Mesenchymal stem cell (in vitro differentiated cells and primary cell): ENCODE results near the gene LILRB1.
"Not testable (repeated sequence)": the region's sequence is repeated elsewhere in the genome, so short reads cannot be mapped to it uniquely, and the experiment has no call there.

Source experiments
- DNase-seq: peaks from one replicate; pipeline ENCODE4 v3.0.0-alpha.2; 2013
- H2AFZ ChIP-seq: one replicate; pipeline ENCODE4 v1.6.1; 2013; ENCODE audit warnings: low read depth, mild to moderate bottlenecking, control low read depth, inconsistent platforms, low read length, moderate library complexity
- H2AK5ac ChIP-seq: 2 replicates; pipeline ENCODE4 v1.6.1; 2013; ENCODE audit warnings: low read length, moderate library complexity, mild to moderate bottlenecking, inconsistent platforms; ENCODE audit not compliant: severe bottlenecking
- H2BK120ac ChIP-seq: one replicate; pipeline ENCODE4 v1.6.1; 2013; ENCODE audit warnings: low read depth, mild to moderate bottlenecking, inconsistent platforms, low read length, moderate library complexity
- H2BK12ac ChIP-seq, 2 experiments: one replicate each; pipeline ENCODE4 v1.6.1; 2013; ENCODE audit warnings: inconsistent platforms in 2 of 2, low read length in 2 of 2, mild to moderate bottlenecking in 2 of 2, moderate library complexity in 2 of 2, control low read depth in 1 of 2
- H2BK15ac ChIP-seq: one replicate; pipeline ENCODE4 v1.6.1; 2013; ENCODE audit warnings: mild to moderate bottlenecking, low read depth, inconsistent platforms; ENCODE audit not compliant: poor library complexity, severe bottlenecking
- H2BK5ac ChIP-seq: 2 replicates; pipeline ENCODE4 v1.6.1; 2013; ENCODE audit warnings: low read depth, mild to moderate bottlenecking, low read length, control low read depth, inconsistent platforms; ENCODE audit not compliant: poor library complexity, severe bottlenecking
- H3K14ac ChIP-seq, 2 experiments: one replicate each; pipeline ENCODE4 v1.6.1; 2013; ENCODE audit warnings: inconsistent platforms in 2 of 2, low read length in 2 of 2, control low read depth in 1 of 2, mild to moderate bottlenecking in 1 of 2, moderate library complexity in 1 of 2
- H3K18ac ChIP-seq, 2 experiments: one replicate each; pipeline ENCODE4 v1.6.1; 2013; ENCODE audit warnings: inconsistent platforms in 2 of 2, low read length in 2 of 2, control low read depth in 1 of 2, low read depth in 1 of 2, mild to moderate bottlenecking in 1 of 2
- H3K23ac ChIP-seq, 2 experiments: one replicate each; pipeline ENCODE4 v1.6.1; 2013; ENCODE audit warnings: inconsistent platforms in 2 of 2, low read length in 2 of 2, mild to moderate bottlenecking in 2 of 2, moderate library complexity in 2 of 2, control low read depth in 1 of 2
- H3K27ac ChIP-seq: 2 replicates; pipeline ENCODE4 v1.5.1; 2013; ENCODE audit warnings: mild to moderate bottlenecking, moderate library complexity, low read length, control low read depth, inconsistent platforms; ENCODE audit not compliant: poor library complexity, severe bottlenecking
- H3K27me3 ChIP-seq, 2 experiments: 2 replicates each; pipeline versions ENCODE4 v1.6.1 to v1.7.0; 2013; ENCODE audit warnings: low read length in 2 of 2, mild to moderate bottlenecking in 2 of 2, moderate library complexity in 2 of 2, control low read depth in 1 of 2, inconsistent platforms in 1 of 2; ENCODE audit not compliant: control insufficient read depth in 1 of 2, insufficient read depth in 1 of 2
- H3K36me3 ChIP-seq, 2 experiments: 2 replicates each; pipeline versions ENCODE4 v1.6.1 to v1.7.0; 2013; ENCODE audit warnings: low read length in 2 of 2, control low read depth in 1 of 2, inconsistent platforms in 1 of 2, low read depth in 1 of 2, mild to moderate bottlenecking in 1 of 2; ENCODE audit not compliant: insufficient read depth in 2 of 2, control insufficient read depth in 1 of 2
- H3K4ac ChIP-seq, 2 experiments: one replicate each; pipeline ENCODE4 v1.6.1; 2013; ENCODE audit warnings: inconsistent platforms in 2 of 2, low read length in 2 of 2, mild to moderate bottlenecking in 2 of 2, moderate library complexity in 2 of 2, control low read depth in 1 of 2, low read depth in 1 of 2
- H3K4me1 ChIP-seq: 2 replicates; pipeline ENCODE4 v1.6.1; 2013; ENCODE audit warnings: low read depth, low read length, control low read depth; ENCODE audit not compliant: control insufficient read depth, insufficient read depth
- H3K4me2 ChIP-seq: 2 replicates; pipeline ENCODE4 v1.6.1; 2013; ENCODE audit warnings: low read length, mild to moderate bottlenecking, inconsistent platforms; ENCODE audit not compliant: poor library complexity, severe bottlenecking
- H3K4me3 ChIP-seq, 2 experiments: 2 replicates each; pipeline versions ENCODE4 v1.5.1 to v1.7.0; 2013; ENCODE audit warnings: low read length in 2 of 2, mild to moderate bottlenecking in 2 of 2, control low read depth in 1 of 2, low read depth in 1 of 2; ENCODE audit not compliant: insufficient read depth in 1 of 2
- H3K79me1 ChIP-seq: replicated peaks from 2 replicates; pipeline ENCODE4 v1.6.1; 2013; ENCODE audit warnings: mild to moderate bottlenecking, control low read depth, low read length, inconsistent platforms; ENCODE audit not compliant: poor library complexity, severe bottlenecking
- H3K9ac ChIP-seq: 2 replicates; pipeline ENCODE4 v1.7.0; 2013; ENCODE audit warnings: mild to moderate bottlenecking, low read length, moderate library complexity
- H3K9me3 ChIP-seq: 2 replicates; pipeline ENCODE4 v1.7.0; 2013; ENCODE audit warnings: mild to moderate bottlenecking, low read length; ENCODE audit not compliant: control insufficient read depth
- H4K8ac ChIP-seq: one replicate; pipeline ENCODE4 v1.6.1; 2013; ENCODE audit warnings: inconsistent platforms, mild to moderate bottlenecking, low read length, moderate library complexity
- H4K91ac ChIP-seq: one replicate; pipeline ENCODE4 v1.6.1; 2013; ENCODE audit warnings: mild to moderate bottlenecking, low read length, inconsistent platforms
- WGBS: methylation state at CpG from one replicate; pipeline ENCODE4 v1.1.7; 2013; ENCODE audit warnings: mixed read lengths; 5-methylcytosine and 5-hydroxymethylcytosine counted together

LILRB1 gene

GRCh38 chr19:54630782-54631181, 498 bp downstream of the LILRB1 start:
- Histone ChIP-seq H3K36me3 (no peaks in the 10 kb centered on the region), H3K79me1 (no peaks in the 10 kb centered on the region), H3K27me3 (no peaks in the 10 kb centered on the region), H2AFZ (no peak overlapping the region), H3K4ac (no peak overlapping the region), H2BK5ac (no peak overlapping the region), H4K91ac (no peak overlapping the region), H2BK12ac (no peak overlapping the region), H3K9ac (no peak overlapping the region), H2BK120ac (no peak overlapping the region), H3K14ac (no peak overlapping the region), H3K4me3 (no peak overlapping the region), H2AK5ac (no peak overlapping the region), H3K27ac (no peak overlapping the region), H3K9me3 (no peaks in the 10 kb centered on the region), H3K4me1 (no peaks in the 10 kb centered on the region), H3K23ac (no peak overlapping the region), H3K18ac (no peak overlapping the region), H2BK15ac (no peak overlapping the region), H3K4me2 (no peak overlapping the region), H4K8ac (no peak overlapping the region)
- 41% methylated on average over 3 of the region's 6 CpGs for WGBS
- no peak for DNase-seq

- not testable (repeated sequence) for H3K79me1 ChIP-seq, H3K14ac ChIP-seq
These were observed 1.4 kb downstream of the LILRB1 start for GRCh38 chr19:54631489-54632337.

GRCh38 chr19:54632517-54632916, 2.2 kb downstream of the LILRB1 start:
- H2BK120ac ChIP-seq, H3K4me2 ChIP-seq, H3K4me1 ChIP-seq, DNase-seq, H3K4ac ChIP-seq, H2BK12ac ChIP-seq, H3K18ac ChIP-seq, H2AK5ac ChIP-seq, H3K27ac ChIP-seq, H2BK15ac ChIP-seq, H3K9me3 ChIP-seq, H2AFZ ChIP-seq, H3K14ac ChIP-seq, H3K79me1 ChIP-seq, H3K23ac ChIP-seq, H3K9ac ChIP-seq, H4K8ac ChIP-seq, H4K91ac ChIP-seq, H3K4me3 ChIP-seq, H3K27me3 ChIP-seq, H2BK5ac ChIP-seq, H3K36me3 ChIP-seq: not testable (repeated sequence)
- 71% methylated on average over 16 of the region's 16 CpGs for WGBS

More at GRCh38 chr19:54631489-54632337, 1.4 kb downstream of the LILRB1 start:
- H3K36me3 ChIP-seq, H3K4me1 ChIP-seq, H3K9me3 ChIP-seq, H3K4ac ChIP-seq, H3K9ac ChIP-seq, H2AFZ ChIP-seq, H2BK5ac ChIP-seq, DNase-seq, H3K23ac ChIP-seq, H2BK12ac ChIP-seq, H2AK5ac ChIP-seq, H3K18ac ChIP-seq, H3K4me2 ChIP-seq, H2BK15ac ChIP-seq, H4K91ac ChIP-seq, H4K8ac ChIP-seq, H3K4me3 ChIP-seq, H3K27ac ChIP-seq, H2BK120ac ChIP-seq, H3K27me3 ChIP-seq: not testable (repeated sequence)
- WGBS, result 74% methylated on average over 23 of the region's 23 CpGs

DNA sequence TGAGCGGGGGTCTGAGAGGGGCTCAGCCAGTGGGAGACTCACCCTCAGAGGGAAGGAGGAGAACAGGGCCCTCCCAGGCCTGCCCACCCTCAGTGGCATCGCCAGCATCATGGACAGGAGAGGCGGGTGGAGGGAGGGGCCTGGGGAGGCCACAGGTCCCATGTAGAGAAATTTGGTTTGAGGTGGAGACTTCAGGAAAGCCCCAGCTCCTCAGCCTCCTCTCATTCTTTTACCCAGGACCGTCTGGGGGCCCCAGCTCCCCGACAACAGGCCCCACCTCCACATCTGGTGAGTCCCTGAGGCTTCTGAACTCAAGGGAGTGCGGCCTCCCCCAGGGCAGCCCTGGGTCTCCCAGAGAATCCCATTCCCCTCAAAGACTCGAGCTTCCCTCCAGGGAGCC, 3.1 kb downstream of the LILRB1 start:
- Histone ChIP-seq H2BK15ac (no peak overlapping the region), H3K36me3 (no peaks in the 10 kb centered on the region)
- WGBS, result 69% methylated on average over 3 of the region's 7 CpGs

More for the DNA sequence above, 3.1 kb downstream of the LILRB1 start:
- Histone ChIP-seq H3K18ac (no peak overlapping the region), H3K9me3 (no peaks in the 10 kb centered on the region), H3K9ac (no peak overlapping the region), H3K4me3 (no peak overlapping the region), H3K14ac (no peak overlapping the region), H3K27ac (no peak overlapping the region), H3K4me1 (no peaks in the 10 kb centered on the region), H4K91ac (no peak overlapping the region), H3K23ac (no peak overlapping the region), H2BK120ac (no peak overlapping the region), H2BK5ac (no peak overlapping the region), H3K4ac (no peak overlapping the region), H2BK12ac (no peak overlapping the region), H4K8ac (no peak overlapping the region), H2AFZ (no peak overlapping the region), H2AK5ac (no peak overlapping the region), H3K79me1 (no peaks in the 10 kb centered on the region), H3K4me2 (no peak overlapping the region), H3K27me3 (no peaks in the 10 kb centered on the region)
- DNase-seq, result no peak
